NCI-H2227 (cell line): ENCODE measurements around the gene GSN.

Experiments used
- DNase-seq: peaks from one replicate; lab custom pipeline; 2025; ENCODE audit not compliant: unreplicated experiment; lab: John Stamatoyannopoulos, UW

Gene GSN

DNA sequence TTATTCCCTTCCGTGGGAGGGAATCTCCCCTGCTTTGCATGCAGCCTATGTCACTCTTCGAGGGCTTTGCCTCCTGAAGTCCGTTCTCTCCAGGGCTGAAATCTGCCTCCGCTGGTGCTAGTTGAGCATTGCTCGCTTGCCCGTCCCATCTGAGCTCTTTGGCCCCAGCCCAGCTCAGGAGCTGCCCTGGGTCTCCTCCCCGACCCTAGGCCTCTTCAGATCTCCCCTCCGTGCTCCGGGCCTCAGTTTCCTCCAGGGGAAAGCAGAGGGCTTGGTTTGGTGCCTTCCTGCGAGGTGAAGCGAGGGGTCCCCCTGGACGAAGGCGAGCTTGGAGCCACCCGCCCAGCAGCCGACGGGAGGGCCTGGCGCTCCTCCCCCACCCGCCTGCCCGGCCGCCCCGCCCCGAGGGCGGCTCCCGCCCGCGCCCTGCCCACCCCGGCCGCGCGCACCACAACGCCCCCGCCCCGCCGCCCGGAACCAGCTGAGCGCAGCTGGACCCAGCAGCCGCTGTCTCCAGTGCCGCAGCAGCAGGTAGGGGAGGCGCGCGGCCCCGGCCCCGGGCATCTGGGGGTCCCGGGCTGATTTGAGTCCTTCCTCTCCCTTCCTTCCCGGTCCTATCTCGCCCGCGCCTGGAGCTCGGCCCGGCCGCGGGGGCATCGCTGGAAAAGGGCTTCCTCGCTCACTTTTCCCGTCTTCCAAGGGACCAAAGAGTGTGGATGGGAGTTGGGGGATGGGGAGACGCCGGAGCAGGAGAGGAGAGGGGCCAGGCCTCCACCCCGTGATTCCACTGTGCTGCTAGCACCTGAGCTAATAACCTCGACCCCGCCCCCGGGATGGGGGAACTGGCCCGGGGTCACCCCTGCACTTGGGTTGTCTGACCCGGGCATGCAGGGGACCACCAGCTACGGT, at the start of gene GSN:
GSN (plus strand) TSS at position 474 of the 909 bp plus-strand sequence. CDS start 33,810 bp downstream, outside the sequence.
- peak; percentile 62 for DNase-seq

DNA sequence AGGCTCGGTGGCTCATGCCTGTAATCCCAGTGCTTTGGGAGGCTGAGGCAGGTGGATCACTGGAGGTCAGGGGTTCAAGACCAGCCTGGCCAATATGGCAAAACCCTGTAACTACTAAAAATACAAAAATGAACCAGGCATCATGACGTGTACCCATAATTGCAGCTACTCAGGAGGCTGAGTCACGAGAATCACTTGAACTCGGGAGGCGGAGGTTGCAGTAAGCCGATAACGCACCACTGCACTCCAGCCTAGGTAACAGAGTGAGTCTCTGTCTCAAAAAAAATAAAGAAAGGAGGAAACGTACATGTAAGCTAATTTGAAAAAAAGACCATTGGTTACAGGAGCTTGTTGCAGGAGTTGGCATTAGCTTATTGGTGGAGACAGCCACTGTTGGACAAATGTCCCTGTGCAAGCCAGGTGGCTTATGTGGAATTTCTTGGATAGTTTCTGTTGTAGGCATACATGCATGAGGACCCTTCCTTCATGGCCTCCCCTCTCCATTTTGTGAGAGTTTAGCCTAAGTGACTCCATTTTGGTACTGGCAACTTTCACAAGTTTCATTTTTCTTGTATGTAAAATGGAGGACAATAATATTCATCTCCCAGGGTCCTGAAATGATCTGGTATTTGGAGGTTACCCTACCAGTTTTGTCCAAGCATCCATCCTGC, 49.5 kb upstream of the GSN start:
- DNase-seq = no peak

DNA sequence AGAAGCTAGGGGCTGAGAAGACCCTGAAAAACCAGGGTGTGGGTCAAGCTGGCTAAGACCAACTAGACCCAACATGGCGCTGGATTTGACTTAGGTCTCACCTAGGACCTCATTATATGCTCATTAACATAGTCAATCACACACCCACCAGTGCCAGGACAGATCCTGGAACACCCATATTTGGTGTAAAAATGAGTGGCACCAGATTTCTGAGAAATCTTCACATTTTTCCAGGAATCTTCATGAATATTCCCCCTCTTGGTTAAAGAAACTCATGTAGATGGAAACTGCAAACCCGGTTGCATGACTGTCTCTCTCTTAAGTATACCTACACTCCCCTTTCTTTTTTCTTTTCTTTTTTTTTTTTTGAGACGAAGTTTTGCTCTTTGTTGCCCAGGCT, 48.4 kb upstream of the GSN start:
- no peak for DNase-seq

DNA sequence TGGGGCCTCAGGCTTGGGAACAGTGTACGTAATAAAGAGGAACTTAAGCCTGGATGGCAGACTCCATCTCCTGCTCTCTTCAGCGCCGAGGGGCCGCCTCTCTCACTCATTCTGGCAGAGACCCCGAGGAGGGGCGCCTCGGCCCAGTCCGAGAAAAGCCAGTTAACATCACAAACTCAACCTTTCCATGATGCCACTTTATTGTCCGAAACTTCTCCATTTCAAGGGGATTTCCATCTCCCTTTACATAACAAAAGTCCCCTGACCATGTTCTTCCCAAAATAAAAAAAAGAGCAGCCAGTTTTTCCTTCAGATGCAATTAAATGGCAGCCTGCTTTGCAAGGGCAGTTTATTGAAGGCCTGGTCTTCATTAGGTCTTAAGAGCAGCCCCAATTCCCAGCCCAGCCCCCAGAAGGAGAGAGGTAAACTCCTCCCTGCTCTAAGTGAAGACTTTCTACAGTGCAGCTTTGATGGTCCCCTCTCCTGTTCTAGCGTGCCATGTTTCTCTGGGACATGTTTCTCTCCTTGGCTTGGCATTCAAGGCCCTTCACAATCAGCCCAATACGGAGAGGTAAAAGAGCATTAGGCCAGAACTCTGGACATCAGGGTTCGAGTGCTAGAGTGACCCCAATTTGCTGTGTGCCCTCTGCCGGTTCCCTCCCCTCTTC, 46.8 kb upstream of the GSN start:
- DNase-seq = no peak

DNA sequence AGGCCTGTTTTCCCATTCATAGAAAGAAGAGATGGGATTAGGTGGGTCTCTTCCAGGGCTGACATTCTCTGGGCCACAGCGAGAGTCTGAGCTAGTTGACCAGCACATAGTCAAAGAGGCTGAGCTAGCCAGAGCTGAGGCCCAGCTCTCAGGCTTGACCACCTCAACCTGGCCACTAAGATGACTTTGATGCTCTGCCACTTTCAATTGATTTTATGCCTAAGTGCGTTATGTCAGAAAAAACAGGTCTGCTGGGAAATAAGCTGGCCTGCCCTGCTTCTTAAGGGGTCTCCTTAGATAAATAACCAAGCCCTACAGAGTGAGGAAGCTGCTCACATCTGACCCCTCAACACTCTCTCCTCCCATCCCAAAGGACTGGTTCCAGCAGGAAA, 46.3 kb upstream of the GSN start:
- DNase-seq = no peak

DNA sequence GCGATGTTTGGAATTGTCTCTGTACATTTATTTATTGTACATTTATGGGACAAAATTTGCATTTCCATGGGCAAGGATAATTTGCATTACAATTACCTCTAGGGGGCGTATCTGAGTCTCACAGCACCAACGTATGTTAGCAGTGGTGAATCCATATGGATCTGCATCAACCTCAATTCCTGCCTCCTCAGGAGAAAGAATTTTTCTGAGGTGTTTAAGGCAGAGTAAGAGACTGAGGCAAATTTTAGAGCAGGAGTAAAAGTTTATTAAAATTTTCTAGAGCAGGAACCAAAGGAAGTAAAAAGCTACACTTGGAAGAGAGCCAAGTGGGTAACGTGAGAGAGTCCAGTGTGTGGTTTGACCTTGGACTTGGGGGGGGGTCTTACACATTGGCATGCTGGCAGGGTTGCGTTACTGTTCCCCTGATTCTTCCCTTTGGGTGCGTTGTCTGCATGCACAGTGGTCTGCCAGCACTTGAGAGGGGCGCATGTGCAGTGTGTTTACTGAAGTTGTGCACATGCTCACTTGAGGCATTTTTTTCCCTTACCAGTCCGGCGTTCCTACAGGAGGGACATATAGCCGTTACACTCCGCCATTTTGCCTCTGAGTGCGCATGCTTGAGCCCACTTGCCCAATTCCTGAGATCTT, 45.3 kb upstream of the GSN start:
- DNase-seq = peak; percentile 55

DNA sequence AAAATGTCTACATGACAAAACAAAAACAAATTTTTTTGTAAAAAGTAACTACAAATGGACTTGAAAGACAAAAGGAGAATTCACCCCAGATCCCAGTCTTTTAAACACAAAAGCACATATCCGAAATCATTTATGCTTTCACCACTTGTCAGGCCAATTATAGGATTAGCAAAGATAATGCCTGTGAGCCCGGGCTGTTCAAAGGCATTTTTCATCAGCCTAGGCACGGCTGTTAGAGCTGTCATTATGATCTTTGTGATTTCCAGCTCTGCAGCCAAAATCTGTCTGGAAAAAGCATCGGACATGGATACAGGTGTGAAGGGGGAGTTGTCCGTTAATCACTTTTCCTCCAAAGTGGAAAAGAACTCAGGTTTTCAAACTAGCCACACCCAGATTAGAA, 42.7 kb upstream of the GSN start:
- peak; percentile 34 for DNase-seq

DNA sequence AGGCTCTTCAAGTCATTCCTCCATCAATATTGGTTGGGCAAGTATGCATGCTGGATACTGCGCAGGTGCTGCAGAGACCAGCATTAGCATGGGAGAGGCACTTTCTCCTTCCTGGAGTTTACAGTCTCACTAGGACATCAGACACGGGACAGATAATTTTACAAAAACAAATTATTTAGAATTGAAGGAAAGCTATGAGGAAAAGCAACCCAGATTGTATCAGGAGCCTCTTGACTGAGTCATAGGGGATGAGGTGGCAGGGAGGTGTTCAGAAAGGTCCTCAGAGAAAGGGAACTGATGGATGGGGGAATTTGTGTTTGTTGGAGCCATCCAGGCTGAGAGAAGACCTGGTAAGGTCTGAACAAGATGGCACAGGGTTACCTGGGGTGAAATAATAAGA, 41.8 kb upstream of the GSN start:
- DNase-seq = no peak

DNA sequence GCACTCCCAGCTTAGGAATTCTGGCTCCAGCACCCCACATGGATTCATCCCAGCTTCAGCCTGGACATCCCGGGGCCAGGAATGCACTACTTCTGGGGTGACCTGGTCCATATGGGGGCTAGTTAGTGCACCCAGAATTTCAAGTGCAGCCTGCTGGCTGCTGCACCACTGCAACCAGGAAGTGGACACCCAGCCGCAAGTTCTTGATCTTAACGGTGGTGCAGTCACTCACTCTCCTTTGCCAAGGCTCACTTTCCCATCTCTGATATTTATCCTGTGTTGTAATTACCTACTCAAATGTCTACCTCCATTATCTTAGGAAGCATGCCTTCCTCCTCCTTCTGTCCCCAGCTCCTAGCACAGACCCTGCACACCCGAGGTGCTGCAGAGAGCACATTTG, 40.1 kb upstream of the GSN start:
- no peak for DNase-seq

DNA sequence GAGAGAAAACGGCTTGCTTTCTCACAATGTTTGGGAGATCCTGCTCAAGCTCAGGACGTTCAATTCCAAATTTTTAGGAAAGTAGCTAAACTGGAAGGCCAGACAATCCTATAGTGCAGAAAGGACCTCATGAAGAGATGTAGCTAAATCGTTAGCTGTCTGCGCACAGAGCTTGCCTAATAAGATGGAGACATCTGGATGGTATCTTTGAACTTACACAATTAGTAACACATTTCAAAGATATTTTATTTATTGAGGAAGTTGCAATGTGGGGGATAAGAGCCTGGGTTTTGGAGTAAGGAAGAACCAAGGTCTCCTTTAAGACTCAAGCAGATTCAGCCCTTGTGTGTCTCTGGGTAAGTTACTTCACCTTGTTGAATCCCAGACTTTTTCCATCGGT, 37.7 kb upstream of the GSN start:
- DNase-seq = no peak

DNA sequence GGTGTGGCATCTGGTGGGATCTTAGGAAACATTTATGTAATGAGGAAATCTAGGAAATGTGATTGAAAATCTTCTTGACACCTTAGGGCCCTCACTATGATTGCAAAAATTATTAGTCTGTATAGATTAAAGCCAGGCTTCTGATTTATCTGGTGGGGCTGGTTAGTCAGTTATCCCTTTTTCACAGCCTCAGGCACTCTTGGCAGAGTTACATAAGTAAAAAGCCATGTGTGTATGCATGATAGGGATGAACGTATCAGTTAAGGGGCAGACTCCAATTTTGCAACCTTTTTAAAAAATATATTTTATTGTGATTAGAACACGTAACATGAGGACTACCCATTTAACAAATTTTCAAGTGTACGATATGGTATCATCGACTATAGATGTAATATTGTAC, 35.7 kb upstream of the GSN start:
- DNase-seq = no peak

DNA sequence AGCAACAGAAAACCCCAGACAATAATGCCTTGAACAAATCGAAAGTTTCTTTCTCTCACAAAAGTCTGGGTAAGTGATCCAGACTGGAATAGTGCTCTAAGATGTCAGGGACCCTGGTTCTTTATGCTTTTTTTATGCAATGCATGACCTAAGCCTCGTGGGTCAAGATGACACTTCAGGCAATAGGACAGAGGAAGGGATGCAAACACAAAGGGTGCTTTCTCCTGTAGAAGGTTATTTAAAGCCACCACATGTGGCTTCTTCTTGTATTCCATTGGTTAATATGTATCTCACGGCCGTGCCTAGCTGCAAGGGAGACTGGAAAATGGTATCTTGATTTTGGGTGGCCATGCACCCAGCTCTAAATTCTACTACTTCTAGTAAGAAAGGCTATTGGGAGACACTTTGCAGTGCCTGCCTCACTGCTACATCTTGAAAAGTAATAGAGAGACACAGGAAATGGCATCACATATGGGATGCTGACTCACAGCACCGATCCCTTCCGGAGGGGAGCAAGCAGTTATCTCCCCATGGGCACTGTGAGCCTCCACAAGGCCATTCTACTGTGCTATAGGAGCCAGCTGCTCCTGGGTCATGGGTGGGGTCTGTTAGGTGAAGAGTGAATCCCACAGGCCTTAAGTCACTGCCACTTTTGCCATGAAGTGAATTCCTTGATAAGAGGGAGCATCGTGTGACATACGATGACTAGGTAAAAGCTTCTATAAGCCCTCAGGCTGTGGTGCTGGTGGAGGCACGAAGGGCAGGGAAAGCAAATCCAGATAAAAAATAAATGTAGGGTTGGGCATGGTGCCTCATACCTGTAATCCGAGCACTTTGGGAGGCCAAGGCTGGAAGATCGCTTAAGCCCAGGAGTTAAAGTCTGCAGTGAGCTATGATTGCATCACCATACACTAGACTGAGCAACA, 33.8 kb upstream of the GSN start:
- DNase-seq = no peak

DNA sequence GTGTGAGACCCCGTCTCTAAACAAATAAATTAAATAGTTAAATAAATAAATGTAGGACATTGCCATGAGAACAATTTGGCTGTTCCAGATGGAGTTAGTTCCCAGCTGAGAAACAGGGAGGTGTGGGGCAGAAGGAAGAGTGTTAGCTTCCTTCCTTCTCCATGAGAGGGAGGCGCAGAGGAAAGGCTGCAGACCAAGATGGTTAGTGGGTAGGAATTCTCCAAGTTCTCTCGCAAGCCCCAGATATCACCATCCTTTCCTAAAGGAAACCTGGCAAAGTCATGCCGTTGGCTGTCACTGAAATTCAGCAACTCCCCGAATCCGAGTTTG, 33.2 kb upstream of the GSN start:
- no peak for DNase-seq

DNA sequence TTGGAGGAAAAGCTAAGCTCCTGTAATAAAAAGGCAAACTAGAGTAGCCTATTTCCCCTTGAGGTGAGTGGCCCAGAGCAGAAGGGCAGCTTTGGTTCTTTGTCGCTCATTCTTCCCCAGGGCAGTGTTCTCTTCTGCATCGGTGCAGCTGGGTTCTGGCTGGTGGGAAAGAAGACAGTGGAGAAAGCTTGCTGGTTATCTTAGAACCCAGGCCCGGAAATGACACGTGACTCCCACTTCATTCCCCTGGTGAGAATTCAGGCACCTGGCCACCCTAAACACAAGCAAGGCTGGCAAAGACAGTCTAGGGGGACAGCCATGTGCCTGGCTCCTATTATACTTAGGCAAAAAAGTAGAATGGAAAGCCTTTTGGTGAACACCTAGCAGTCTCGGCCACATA, 32.5 kb upstream of the GSN start:
- no peak for DNase-seq

DNA sequence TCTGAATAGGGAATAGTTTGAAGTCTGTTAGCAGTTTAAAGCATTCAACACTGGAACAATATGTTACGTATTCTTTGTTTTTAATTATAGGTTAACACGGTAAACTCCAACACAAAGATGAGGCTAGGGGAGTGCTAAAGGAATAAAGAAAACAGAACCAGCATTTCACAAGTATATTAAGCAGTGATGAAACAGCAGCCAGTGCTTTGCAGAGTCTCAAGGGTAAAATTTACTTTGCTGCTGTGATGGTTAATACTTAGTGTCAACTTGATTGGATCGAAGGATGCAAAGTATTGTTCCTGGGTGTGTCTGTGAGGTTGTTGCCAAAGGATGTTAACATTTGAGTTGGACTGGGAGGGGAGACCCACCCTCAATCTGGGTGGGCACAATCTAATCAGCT, 30.0 kb upstream of the GSN start:
- no peak for DNase-seq

DNA sequence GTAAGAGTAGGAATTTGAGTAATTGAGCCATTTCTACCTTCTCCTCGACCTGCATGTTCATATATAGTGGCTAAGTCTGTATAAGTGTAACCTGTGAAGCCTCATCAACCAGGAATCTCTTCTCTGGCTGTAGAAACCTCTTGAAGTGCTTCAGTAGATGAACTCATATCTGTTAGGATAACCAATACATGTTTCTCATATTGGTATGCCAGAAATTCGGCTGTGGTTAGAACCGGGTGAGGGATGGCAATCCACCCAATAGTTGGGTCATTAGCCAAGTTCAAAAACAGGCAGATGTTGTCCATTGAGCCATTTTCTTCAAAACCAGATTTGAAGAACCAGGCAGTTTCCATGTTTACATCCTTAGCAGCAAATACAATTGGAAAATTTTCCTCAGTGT, 28.9 kb upstream of the GSN start:
- no peak for DNase-seq

DNA sequence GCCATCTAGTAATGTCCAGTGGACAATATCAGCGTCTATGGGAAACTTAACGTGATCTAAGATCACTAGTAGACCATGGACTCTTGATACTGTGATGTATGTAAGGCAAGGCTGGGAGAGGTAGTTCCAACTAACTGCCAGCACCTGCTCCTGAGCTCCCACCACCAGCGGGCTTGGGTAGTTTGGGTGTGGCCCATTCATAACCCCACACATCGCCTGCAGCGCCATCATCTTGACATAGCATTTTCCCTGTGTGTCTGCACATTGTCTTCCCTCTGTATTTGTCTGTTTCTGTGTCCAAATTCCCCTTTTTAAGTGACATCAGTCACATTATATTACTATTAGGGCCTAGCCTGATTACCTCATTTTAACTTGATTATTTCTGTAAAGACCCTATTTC, 28.1 kb upstream of the GSN start:
- no peak for DNase-seq

DNA sequence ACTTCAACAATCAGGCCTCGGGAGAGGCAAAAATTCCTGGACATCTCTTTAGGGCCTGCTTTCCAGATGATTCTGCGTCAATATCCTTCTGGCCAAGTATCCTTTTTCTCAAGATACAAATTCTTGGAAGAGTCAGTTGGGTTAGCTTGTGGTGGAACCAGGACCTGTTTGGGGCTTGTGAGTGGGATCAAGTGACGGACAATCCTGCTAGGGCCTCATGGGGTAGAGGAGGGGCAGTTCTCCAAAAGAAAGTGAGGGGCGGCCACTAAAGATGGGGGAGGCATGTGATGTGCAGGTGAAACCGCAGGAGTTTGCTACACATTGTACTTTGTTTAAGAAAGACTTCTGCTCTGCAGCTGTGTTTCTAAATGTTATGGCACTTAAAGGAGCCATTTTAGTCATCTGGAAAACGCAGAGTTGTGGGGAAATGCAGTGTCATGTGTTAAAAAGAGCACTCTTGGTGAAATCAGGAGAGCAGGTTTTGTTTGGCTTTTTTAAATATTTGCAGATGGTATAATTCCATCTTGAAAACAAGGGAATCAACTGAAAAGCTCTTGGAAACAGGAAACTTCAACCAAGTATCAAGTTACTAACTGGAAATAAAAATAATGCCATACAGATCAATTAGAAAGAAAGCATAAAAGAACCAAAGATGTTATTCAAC, 27.4 kb upstream of the GSN start:
- no peak for DNase-seq

DNA sequence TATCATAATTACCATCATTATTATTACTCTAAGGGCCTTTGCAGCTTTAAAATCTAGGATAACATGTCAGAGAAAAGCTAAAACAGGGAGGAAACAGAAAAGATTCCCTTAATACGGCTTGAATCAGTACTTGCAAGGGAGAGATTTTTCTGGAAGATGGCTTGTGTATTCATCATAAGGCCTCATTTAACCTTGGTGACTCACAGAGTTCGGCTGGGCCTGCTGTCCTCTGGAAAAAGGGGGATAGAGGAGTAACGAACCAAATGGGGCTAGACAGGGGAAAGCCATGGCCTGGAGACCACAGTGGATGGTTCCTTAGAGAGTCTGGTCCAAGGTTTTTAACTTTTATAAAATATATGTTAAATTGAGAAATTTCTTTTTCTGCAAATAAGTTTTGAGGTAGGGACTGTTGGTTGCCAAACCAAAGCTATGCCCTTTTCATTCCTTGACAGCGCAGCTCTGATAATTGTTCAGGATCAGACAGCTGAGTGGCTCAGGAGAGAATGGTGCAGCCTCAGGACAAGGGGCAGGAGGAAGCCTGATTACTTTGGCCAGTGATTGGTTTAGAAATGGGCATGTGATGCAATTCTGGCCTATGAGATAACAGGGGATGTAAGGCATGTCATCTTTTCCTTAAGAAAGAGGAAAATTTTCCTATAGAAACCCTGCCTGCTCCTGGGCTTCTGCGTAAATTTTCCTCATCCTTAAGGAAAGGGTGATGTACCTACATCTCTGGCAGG, 25.6 kb upstream of the GSN start:
- DNase-seq = no peak
